Fibroblast of skin of left biceps (primary cell): Measurements from ENCODE around the gene ZNF207.
"Not testable (repeated sequence)": the region's sequence is repeated elsewhere in the genome, so short reads cannot be mapped to it uniquely, and the experiment has no call there.

Source experiments
- DNase-seq, 2 experiments: peaks; one replicate each; pipeline ENCODE4 v3.0.0-alpha.2; 2013; ENCODE audit warnings: low read depth in 2 of 2

Gene ZNF207

DNA sequence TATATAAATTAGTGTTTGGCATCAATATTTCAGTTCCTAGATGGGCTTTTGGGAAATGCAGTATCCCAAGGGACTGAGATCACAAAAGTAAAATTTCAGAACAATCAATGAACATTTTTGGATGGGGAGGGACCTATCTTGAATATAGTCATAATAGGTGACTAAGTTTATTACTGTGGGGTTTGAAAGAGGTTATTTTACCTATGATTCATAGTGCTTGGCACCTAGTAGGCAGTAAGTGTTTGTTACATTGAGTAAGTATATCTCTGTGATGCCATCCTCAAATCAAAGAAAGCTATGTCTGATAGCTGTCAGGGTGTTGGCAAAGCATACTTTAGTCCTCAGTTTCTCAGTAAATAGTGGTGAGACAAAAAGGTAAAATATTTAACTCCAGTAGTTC is 36.9 kb downstream of the ZNF207 start:
- DNase-seq = no peak

DNA sequence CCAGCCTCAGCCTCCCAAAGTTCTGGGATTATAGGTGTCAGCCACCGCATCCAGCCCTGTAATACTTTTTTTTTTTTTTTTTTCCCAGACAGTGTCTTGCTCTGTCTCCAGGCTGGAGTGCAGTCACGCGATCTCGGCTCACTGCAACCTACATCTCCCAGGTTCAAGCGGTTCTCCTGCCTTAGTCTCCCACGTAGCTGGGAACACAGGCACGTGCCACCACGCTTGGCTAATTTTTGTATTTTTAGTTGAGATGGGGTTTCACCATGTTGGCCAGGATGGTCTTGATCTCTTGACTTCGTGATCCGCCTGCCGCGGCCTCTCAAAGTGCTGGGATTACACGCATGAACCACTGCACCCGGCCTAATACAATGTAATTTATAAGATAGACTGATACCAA is 38.2 kb downstream of the ZNF207 start:
- DNase-seq = not testable (repeated sequence)

- no peak for DNase-seq
Observed at GRCh38 chr17:32388613-32389459, 38.9 kb downstream of the ZNF207 start.

GRCh38 chr17:32393904-32394303 is 43.9 kb downstream of the ZNF207 start:
- no peak for DNase-seq

GRCh38 chr17:32396343-32396742 is 46.4 kb downstream of the ZNF207 start:
- DNase-seq = no peak

GRCh38 chr17:32398946-32399345 is 49.0 kb downstream of the ZNF207 start:
- DNase-seq = no peak

DNA sequence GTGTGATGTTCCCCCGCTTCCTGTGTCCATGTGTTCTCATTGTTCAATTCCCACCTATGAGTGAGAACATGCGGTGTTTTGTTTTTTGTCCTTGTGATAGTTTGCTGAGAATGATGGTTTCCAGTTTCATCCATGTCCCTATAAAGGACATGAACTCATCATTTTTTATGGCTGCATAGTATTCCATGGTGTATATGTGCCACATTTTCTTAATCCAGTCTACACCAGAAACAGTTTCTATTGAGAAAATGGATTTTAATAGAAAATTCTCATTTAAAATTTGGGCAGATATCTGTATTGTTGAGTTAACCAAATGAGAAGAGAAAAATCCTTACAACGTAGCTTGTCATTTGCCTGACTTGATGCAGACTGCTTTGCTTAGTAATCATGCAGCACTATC is 60.1 kb downstream of the ZNF207 start:
- not testable (repeated sequence) for DNase-seq

DNA sequence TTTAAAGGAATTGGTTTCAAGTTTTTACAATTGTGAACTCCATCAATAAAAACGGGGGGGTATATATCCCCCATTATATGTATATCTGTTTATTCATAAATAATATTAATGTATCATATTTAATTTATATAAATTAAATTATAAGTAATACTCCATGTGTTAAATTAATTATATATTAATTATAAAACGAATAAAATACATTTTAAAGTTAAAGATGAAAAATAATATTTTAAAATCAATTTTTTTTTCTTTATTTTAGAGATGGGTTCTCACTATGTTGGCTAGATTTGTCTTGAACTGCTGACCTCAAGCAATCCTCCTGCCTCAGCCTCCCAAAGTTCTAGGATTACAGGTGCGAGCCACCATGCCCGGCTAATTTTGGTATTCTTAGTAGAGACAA is 76.9 kb downstream of the ZNF207 start:
- DNase-seq = no peak

DNA sequence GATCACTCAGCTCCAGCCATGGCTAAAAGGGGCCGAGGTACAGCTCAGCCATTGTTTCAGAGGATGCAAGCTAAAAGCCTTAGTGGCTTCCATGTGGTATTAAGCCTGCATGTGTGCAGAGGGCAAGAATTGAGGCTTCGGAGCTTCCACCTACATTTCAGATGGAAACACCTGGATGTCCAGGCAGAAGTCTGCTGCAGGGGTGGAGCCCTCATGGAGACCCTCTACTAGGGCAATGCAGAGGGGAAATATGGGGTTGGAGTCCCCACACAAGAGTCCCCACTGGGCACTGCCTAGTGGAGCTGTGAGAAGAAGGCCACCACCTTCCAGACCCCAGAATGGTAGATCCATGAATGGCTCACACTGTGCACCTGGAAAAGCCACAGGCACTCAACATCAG is 79.6 kb downstream of the ZNF207 start:
- DNase-seq = no peak
